ENCODE results near the gene P2RX6.
A peak's percentile ranks its signal among the peaks of the same experiment; 100 is the strongest.
"Not testable (repeated sequence)": the region's sequence is repeated elsewhere in the genome, so short reads cannot be mapped to it uniquely, and the experiment has no call there.

The P2RX6 gene

GRCh38 chr22:21014726-21015465 is at the start of gene P2RX6:
TSS of gene P2RX6 (plus strand) at chr22:21015165. CDS start at chr22:21015175, 10 bp downstream.
- DNase-seq: no peak

GRCh38 chr22:20965888-20966855 is 48.8 kb upstream of the P2RX6 start:
- DNase-seq: no peak

- no peak for DNase-seq
These were observed 47.9 kb upstream of the P2RX6 start, which contains the start of gene AIFM3 for GRCh38 chr22:20966883-20967696. TSS of gene AIFM3 (plus strand) at chr22:20967255. CDS start at chr22:20967945, 690 bp downstream.

GRCh38 chr22:20967697-20968211 is 47.2 kb upstream of the P2RX6 start:
- no peak for DNase-seq

GRCh38 chr22:20968281-20968977 is 46.5 kb upstream of the P2RX6 start:
- no peak for DNase-seq

GRCh38 chr22:20970939-20971657 is 43.9 kb upstream of the P2RX6 start:
- no peak for DNase-seq

GRCh38 chr22:20972014-20972694 is 42.8 kb upstream of the P2RX6 start:
- not testable (repeated sequence) for DNase-seq

- DNase-seq: no peak
These were observed 41.9 kb upstream of the P2RX6 start for GRCh38 chr22:20972933-20973577.

GRCh38 chr22:20973634-20974286 is 41.2 kb upstream of the P2RX6 start:
- no peak for DNase-seq

GRCh38 chr22:20974336-20974955 is 40.5 kb upstream of the P2RX6 start:
- DNase-seq: no peak

- no peak for DNase-seq
These were observed 39.2 kb upstream of the P2RX6 start for GRCh38 chr22:20975541-20976290.

GRCh38 chr22:20976291-20976877 is 38.6 kb upstream of the P2RX6 start:
- DNase-seq: no peak

GRCh38 chr22:20977019-20977418 is 37.9 kb upstream of the P2RX6 start:
- DNase-seq: no peak

- no peak for DNase-seq
These were observed 37.3 kb upstream of the P2RX6 start for GRCh38 chr22:20977516-20978170.

- DNase-seq: no peak
These were observed 36.5 kb upstream of the P2RX6 start for GRCh38 chr22:20978419-20978818.

GRCh38 chr22:20979243-20979809 is 35.6 kb upstream of the P2RX6 start:
- peak; percentile 84 for DNase-seq

GRCh38 chr22:20979940-20980453 is 35.0 kb upstream of the P2RX6 start:
- no peak for DNase-seq
